Activated CD4-positive, alpha-beta T cell treated with anti-CD3 and anti-CD28 coated beads, Interleukin-2, amount 50 U/mL, for 4 hours (primary cell): ENCODE results near the gene AUTS2.

Experiments
- DNase-seq, 2 experiments: peaks; one replicate each; pipeline ENCODE4 v3.0.0-alpha.2; 2020

The AUTS2 gene

GRCh38 chr7:70415179-70415972 lies 817.1 kb downstream of the AUTS2 start:
- no peak for DNase-seq

GRCh38 chr7:70416347-70416985 lies 818.2 kb downstream of the AUTS2 start:
- DNase-seq = no peak

- DNase-seq = no peak
Measured at GRCh38 chr7:70416986-70417655, 818.8 kb downstream of the AUTS2 start.

- DNase-seq = no peak
Measured at GRCh38 chr7:70419526-70420380, 821.5 kb downstream of the AUTS2 start.

GRCh38 chr7:70420381-70420662 lies 822.0 kb downstream of the AUTS2 start:
- DNase-seq = no peak

- DNase-seq = no peak
Measured at GRCh38 chr7:70421319-70421718, 823.0 kb downstream of the AUTS2 start.

GRCh38 chr7:70426249-70426880 lies 828.1 kb downstream of the AUTS2 start:
- DNase-seq = no peak

GRCh38 chr7:70432567-70433001 lies 834.3 kb downstream of the AUTS2 start:
- DNase-seq = no peak

- DNase-seq = no peak
Measured at GRCh38 chr7:70434376-70434775, 836.1 kb downstream of the AUTS2 start.

- no peak for DNase-seq
Measured at GRCh38 chr7:70434821-70435220, 836.5 kb downstream of the AUTS2 start.

GRCh38 chr7:70435634-70436033 lies 837.4 kb downstream of the AUTS2 start:
- DNase-seq = no peak

GRCh38 chr7:70436790-70437350 lies 838.6 kb downstream of the AUTS2 start:
- no peak for DNase-seq

GRCh38 chr7:70439651-70440050 lies 841.4 kb downstream of the AUTS2 start:
- DNase-seq = no peak

GRCh38 chr7:70446448-70447143 lies 848.3 kb downstream of the AUTS2 start:
- no peak for DNase-seq

GRCh38 chr7:70448312-70448906 lies 850.1 kb downstream of the AUTS2 start:
- DNase-seq = no peak

GRCh38 chr7:70450731-70451130 lies 852.5 kb downstream of the AUTS2 start:
- DNase-seq = no peak

GRCh38 chr7:70455925-70456324 lies 857.6 kb downstream of the AUTS2 start:
- DNase-seq = no peak

- no peak for DNase-seq
Measured at GRCh38 chr7:70456719-70457118, 858.4 kb downstream of the AUTS2 start.

GRCh38 chr7:70457482-70457881 lies 859.2 kb downstream of the AUTS2 start:
- DNase-seq = no peak

GRCh38 chr7:70457883-70458680 lies 859.8 kb downstream of the AUTS2 start:
- DNase-seq = no peak
